NCI-H345 (cell line): ENCODE results near the gene SURF1.
"Not testable (repeated sequence)": the region's sequence is repeated elsewhere in the genome, so short reads cannot be mapped to it uniquely, and the experiment has no call there.

Experiments
- DNase-seq: peaks from one replicate; lab custom pipeline; 2025; lab: John Stamatoyannopoulos, UW

Gene SURF1

GRCh38 chr9:133356391-133357091 lies at the start of gene SURF1, which contains the start of gene SURF2:
TSS of gene SURF1 (minus strand) at chr9:133356487. CDS start at chr9:133356453, 34 bp downstream.
TSS of gene SURF2 (plus strand) at chr9:133356550. CDS start at chr9:133356593, 43 bp downstream.
- DNase-seq: peak; percentile 89

- DNase-seq: no peak
These were observed 49.5 kb upstream of the SURF1 start for GRCh38 chr9:133405508-133406438.

GRCh38 chr9:133404454-133405002 lies 48.2 kb upstream of the SURF1 start:
- DNase-seq: no peak

GRCh38 chr9:133403766-133404453 lies 47.6 kb upstream of the SURF1 start:
- peak; percentile 33 for DNase-seq

- DNase-seq: no peak
These were observed 46.4 kb upstream of the SURF1 start for GRCh38 chr9:133402689-133403088.

- no peak for DNase-seq
These were observed 45.3 kb upstream of the SURF1 start for GRCh38 chr9:133401588-133401987.

- no peak for DNase-seq
These were observed 44.0 kb upstream of the SURF1 start for GRCh38 chr9:133400292-133400691.

- DNase-seq: no peak
These were observed 41.6 kb upstream of the SURF1 start for GRCh38 chr9:133397895-133398294.

- DNase-seq: no peak
These were observed 41.1 kb upstream of the SURF1 start for GRCh38 chr9:133397370-133397769.

- no peak for DNase-seq
These were observed 40.7 kb upstream of the SURF1 start for GRCh38 chr9:133396952-133397351.

GRCh38 chr9:133394687-133395271 lies 38.5 kb upstream of the SURF1 start:
- DNase-seq: no peak

GRCh38 chr9:133393399-133393798 lies 37.1 kb upstream of the SURF1 start:
- DNase-seq: no peak

GRCh38 chr9:133392308-133392707 lies 36.0 kb upstream of the SURF1 start:
- DNase-seq: not testable (repeated sequence)

GRCh38 chr9:133391449-133391848 lies 35.2 kb upstream of the SURF1 start:
- not testable (repeated sequence) for DNase-seq

GRCh38 chr9:133390713-133391112 lies 34.4 kb upstream of the SURF1 start:
- DNase-seq: no peak

GRCh38 chr9:133389562-133389961 lies 33.3 kb upstream of the SURF1 start:
- no peak for DNase-seq

- no peak for DNase-seq
These were observed 32.8 kb upstream of the SURF1 start for GRCh38 chr9:133389025-133389557.

- DNase-seq: peak; percentile 79
These were observed 31.4 kb upstream of the SURF1 start for GRCh38 chr9:133387680-133388079.

GRCh38 chr9:133386338-133386737 lies 30.1 kb upstream of the SURF1 start:
- no peak for DNase-seq

GRCh38 chr9:133385452-133385851 lies 29.2 kb upstream of the SURF1 start:
- DNase-seq: no peak

- DNase-seq: no peak
These were observed 28.5 kb upstream of the SURF1 start for GRCh38 chr9:133384736-133385321.
